Stimulated activated CD8-positive, alpha-beta memory T cell treated with anti-CD3 and anti-CD28 coated beads, Interleukin-2, amount 100 ng/mL, for 1 hour (primary cell): ENCODE results near the gene PAK1IP1.
"Not testable (repeated sequence)": the region's sequence is repeated elsewhere in the genome, so short reads cannot be mapped to it uniquely, and the experiment has no call there.

Source experiments
- DNase-seq, 2 donors: peaks; one replicate each; pipeline ENCODE4 v3.0.0-alpha.2; 2020; ENCODE audit warnings: low read depth in 2 of 2

PAK1IP1 gene

GRCh38 chr6:10741643-10742042 lies 46.9 kb downstream of the PAK1IP1 start:
- DNase-seq, result not testable (repeated sequence)

GRCh38 chr6:10742251-10742650 lies 47.5 kb downstream of the PAK1IP1 start:
- DNase-seq, result no peak

- no peak for DNase-seq
Measured at GRCh38 chr6:10743515-10743914, 48.7 kb downstream of the PAK1IP1 start.

GRCh38 chr6:10745116-10745515 lies 50.3 kb downstream of the PAK1IP1 start:
- no peak for DNase-seq

- no peak for DNase-seq
Measured at GRCh38 chr6:10746915-10747250, 52.1 kb downstream of the PAK1IP1 start.

- peak; percentile 99 to 100 for DNase-seq
Measured at GRCh38 chr6:10747251-10747972, 52.6 kb downstream of the PAK1IP1 start, which contains the start of gene TMEM14B. Gene TMEM14B, plus strand, starts transcription at chr6:10747805. Its CDS starts 1,441 bp downstream, at chr6:10749246.

GRCh38 chr6:10749734-10750133 lies 55.0 kb downstream of the PAK1IP1 start:
- DNase-seq, result no peak

GRCh38 chr6:10750568-10750967 lies 55.8 kb downstream of the PAK1IP1 start:
- not testable (repeated sequence) for DNase-seq

GRCh38 chr6:10751757-10752156 lies 57.0 kb downstream of the PAK1IP1 start:
- DNase-seq, result peak in 1 of 2 donors; percentile 7

GRCh38 chr6:10756085-10756484 lies 61.3 kb downstream of the PAK1IP1 start:
- DNase-seq, result no peak
